ENCODE results near the gene MEAF6.

The MEAF6 gene

GRCh38 chr1:37446874-37447273 is 67.7 kb downstream of the MEAF6 start:
- no peak for DNase-seq (ENCODE audit: low read depth in 1 of 2, low spot score in 1 of 2)

GRCh38 chr1:37442644-37443043 is 71.9 kb downstream of the MEAF6 start:
- no peak for DNase-seq (ENCODE audit: low read depth in 1 of 2, low spot score in 1 of 2)

Data from stimulated activated CD4-positive, alpha-beta T cell treated with anti-CD3 and anti-CD28 coated beads, Interleukin-15, amount 100 ng/mL, for 1 hour (primary cell).